Suppressor macrophage treated with lipopolysaccharide for 4 hours (primary cell): ENCODE data around the gene NAGPA.
"Not testable (repeated sequence)": the region's sequence is repeated elsewhere in the genome, so short reads cannot be mapped to it uniquely, and the experiment has no call there.

Experiments used
- DNase-seq: peaks from one replicate; pipeline ENCODE4 v3.0.0-alpha.2; 2020

NAGPA gene

DNA sequence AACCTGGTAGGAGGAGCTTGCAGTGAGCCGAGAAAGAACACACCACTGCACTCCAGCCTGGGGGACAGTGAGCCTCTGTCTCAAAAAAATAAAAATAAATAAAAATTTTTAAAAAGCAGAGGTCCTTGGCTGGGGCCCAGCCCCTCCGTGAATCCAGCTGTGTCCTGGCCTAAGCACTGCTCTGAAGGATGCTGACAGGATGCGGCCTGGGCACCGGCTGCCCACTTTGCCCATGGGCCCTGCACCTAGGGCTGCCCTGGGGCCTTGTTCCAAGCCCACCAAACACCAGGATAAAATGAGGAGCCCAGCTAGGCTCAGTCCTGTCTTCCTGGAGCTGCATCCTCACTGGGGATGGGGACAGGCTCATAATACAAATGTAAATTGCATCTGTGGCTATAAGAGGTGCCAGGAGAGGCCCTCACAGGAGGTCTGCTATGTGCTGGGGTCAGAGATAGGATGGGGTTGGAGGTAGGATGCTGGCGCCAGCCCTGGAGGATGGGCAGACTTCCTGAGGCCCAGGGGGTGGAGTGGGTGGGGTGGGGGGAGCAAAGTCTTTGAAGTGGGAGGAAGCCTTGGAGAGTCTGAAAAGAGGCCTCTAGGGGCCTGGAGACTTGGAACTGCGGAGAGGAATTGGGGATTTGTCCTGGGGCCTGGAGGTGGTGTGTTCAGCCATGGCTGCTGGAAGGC lies 25.8 kb upstream of the NAGPA start:
- DNase-seq: no peak

DNA sequence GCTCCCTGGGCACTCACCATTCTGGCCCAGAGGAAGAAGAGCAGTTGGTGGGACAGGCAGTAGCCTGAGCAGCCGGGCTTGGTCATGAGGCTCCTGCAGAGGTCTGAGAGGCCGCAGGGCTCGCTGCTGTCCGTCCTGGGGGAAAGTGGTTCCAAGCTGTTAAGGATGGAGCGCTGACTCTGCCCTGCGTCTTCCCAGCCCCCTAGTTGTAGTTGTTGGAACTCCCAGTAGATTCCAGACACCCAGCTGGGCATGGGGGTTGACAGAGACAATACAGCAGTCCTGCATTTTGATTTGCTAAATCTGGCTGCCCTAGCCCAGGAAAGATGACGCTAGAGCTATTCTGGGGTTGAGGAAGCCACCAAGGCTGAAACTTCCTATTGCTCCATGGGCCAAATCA lies 24.7 kb upstream of the NAGPA start:
- peak; percentile 18 for DNase-seq

DNA sequence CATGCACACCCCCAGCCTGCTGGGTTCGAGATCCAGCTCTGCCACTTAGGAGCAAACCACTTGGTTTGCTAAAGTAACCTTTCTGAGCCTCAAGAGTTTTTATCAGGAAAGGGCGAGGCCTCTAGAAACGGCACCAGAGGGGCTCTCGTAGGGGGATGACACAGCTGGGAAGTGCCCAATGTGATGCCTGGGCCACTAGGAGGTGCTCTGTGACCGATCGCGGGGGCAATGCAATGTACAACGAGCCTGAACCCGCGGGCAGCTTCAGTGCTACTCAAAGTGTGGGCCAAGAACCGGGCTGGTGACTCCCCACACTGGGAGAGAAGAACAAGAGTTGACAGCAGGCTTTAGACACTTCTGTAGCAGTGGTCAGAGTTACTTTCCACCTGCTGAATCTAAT lies 22.6 kb upstream of the NAGPA start:
- peak; percentile 66 for DNase-seq

- DNase-seq: no peak
Measured at GRCh38 chr16:5054876-5055865, 21.4 kb upstream of the NAGPA start.

- no peak for DNase-seq
Measured at GRCh38 chr16:5046914-5047313, 13.2 kb upstream of the NAGPA start.

DNA sequence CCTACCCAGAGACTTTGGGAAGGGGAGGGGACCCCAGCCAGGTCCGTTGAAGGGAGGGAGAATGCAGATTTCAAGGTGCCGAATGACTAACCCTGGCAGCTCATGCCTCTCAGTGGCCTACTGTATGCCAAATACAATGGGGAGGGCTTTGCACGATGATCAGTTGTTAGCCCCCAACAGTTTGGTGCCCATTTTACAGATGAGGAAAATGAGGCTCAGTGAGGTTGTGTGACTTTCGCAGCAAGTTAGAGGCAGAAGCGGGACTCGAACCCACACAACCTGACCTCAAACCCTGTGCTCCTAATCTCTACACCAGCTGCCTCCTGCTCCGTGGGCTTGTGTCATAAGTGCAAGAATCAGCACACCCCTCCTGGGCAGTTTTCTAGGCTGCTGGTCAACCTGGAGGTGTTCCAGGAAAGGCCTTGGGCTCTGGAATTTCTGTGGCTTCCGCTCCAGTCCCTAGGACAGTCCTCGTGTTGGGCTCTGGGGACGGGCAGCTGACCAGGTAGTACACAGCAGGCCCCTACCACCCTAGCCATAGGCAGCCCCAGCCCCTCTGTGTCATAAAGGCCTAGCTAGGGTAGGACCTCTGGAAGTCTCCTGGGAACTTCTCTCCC lies 11.9 kb upstream of the NAGPA start:
- DNase-seq: no peak

DNA sequence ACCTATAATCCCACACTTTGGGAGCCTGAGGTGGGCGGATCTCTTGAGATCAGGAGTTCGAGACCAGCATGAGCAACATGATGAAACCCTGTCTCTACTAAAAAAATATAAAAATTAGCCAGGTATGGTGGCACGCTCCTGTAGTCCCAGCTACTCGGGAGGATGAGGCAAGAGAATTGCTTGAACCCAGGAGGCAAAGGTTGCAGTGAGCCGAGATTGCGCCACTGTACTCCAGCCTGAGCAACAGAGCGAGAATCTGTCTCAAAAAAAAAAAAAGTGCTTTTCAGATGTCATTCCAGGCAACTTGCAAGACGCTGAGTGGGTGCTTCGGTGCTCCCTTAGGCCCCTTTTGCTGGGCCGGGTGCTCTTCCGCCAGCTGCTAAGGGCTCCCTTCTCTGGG lies 10.8 kb upstream of the NAGPA start:
- not testable (repeated sequence) for DNase-seq

GRCh38 chr16:5044011-5044540 lies 10.3 kb upstream of the NAGPA start:
- no peak for DNase-seq

- DNase-seq: no peak
Measured at GRCh38 chr16:5042574-5043171, 8.9 kb upstream of the NAGPA start.

DNA sequence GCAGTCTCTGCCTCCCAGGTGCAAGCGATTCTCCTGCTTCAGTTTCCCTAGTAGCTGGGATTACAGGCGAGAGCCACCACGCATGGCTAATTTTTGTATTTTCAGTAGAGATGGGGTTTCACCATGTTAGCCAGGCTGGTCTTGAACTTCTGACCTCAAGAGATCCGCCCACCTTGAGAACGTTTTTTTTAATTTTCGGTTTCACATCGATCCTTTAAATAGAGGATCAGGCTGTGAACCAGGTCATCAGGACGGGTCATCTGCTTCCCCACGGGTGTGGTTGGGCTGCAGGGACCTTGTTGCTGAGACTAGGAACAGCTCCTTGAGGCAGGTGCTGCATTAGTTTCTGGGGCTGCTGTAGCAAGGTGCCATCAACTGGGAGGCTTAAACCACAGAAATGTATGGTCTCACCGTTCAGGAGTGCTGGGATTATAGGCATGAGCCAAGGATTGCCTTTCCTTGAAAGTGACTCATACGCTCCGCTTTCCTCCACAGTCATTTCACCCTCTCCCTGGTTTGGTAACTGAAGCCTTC lies 7.9 kb upstream of the NAGPA start:
- DNase-seq: no peak

DNA sequence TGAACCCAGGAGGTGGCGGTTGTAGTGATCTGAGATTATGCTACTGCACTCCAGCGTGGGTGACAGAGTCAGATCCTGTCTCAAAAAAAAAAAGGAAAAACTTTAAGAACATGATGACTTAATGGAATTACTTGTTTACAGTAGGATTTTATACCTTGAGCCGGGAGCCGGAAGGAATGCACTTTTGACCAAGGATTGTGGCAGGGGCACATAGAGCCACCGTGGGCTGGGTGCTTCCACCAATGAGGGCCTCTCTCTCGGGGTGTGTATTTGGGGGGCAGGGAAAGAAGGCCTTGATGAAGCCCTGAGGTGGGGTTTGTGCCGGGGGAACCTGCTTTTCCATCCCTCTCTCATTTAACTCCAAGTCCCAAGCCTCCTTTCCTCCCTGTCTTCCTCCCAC lies 6.7 kb upstream of the NAGPA start:
- no peak for DNase-seq

- DNase-seq: no peak
Measured at GRCh38 chr16:5036228-5037156, 2.8 kb upstream of the NAGPA start.

DNA sequence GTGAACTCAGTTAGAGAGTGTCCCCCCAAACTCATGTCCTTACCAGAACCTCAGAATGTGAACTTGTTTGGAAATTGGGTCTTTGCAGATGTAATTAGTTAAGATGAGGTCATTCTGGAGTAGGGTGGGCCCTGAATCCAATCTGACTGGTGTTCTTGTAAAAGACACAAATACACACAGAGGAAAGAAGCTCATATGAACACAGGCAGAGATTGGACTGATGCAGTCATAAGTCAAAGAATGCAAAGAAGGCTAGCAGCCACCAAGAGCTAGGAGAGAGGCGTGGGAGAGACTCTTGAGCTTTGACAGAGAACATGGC lies 2.1 kb upstream of the NAGPA start:
- DNase-seq: no peak

DNA sequence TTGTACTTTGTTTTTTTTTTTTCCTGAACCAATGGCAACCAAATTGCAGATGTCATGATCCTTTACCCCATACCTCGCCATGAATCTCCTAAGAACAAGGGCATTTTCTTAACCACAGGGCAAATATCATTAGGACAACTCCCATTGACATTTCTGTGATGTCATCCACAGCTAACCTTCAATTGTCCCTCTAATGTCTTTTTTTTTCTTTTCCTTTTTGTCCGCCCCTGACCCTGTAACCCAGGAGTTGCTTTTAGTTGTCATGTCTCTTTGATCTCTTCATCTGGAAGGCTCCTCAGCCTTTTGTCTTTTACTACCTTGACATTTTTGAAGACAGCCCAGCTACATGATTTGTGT lies 410 bp upstream of the NAGPA start:
- no peak for DNase-seq

GRCh38 chr16:5032748-5033167 lies 977 bp downstream of the NAGPA start:
- peak; percentile 15 for DNase-seq

- DNase-seq: no peak
Measured at GRCh38 chr16:5031601-5032000, 2.1 kb downstream of the NAGPA start.

DNA sequence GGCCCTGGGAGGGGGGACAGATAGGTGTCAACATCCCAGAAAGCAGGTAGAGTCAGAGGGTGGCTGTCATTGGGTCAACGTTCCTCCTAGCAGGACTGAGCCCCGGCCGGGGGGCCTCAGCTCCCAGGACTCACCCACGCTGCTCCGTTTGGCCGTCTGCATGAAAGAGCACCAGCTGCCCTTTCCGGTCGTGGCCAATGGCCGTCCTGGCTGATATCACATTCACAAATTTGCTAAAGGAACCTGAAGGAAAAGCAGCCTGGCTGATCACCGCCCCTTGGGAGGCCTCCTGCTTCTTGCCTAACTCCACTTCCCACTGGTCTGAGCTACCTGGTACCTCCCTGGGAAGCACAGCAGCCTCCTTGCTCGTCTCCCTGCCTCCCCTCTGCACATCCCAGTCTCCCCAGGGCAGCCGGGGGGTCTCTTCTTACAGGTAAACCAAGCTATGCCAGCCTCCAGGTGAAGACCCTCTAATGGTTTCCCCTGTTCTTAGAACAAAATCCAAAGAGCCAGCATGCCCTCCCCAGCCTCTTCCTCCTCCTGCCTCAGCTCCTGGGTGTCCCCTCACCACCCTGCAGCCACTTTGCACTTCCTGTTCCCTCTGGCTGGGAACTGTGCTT lies 3.4 kb downstream of the NAGPA start:
- DNase-seq: no peak

- no peak for DNase-seq
Measured at GRCh38 chr16:5028950-5029475, 4.7 kb downstream of the NAGPA start.

DNA sequence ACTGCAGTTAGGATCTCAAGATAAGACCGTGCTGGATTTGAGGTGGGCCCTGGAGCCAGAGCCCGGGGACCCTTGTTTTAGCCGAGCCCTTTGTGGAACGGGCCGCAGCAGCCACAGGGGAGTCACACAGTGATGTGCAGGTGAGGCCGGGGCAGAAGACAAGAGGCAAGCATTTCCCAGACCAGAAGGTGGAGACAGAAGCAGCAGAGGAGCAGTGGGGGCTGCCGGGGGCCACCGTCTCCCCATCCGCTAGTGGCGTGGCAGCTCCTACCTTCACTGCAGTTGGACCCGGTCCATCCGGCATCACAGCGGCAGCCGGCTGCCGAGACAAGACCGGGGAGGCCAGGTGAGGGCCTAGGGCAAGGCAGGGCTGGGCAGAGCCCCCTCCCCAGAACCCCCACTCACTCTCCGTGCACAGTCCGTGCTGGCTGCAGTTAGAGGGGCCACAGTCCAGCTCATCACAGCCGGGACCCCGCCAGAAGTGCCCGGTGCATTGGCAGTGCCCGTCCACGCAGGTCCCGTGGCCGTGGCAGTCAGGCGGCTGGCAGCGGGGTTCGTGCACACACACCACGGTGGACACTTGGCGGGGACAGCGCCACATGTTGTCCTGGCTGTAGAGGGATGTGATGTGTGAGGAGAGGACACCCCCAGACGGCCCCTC lies 6.0 kb downstream of the NAGPA start:
- no peak for DNase-seq

GRCh38 chr16:5027086-5027485 lies 6.6 kb downstream of the NAGPA start:
- DNase-seq: no peak

DNA sequence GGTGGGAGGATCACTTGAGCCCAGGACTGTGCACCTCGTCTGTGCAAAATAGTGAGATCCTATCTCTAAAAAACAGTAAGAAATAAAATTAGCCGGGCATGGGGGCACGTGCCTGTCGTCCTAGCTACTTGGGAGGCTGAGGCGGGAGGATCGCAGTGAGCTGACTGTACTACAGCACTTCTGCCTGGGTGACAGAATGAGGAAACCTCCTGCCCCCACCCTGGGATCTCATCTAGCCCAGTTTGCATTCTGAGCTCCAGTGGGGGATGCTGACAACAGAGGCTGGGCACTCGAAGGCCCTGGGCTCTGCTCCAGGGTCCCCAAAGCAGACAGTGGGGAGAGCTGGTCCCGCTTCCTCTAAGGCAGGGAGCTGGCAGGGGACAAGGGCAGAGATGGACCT lies 7.1 kb downstream of the NAGPA start:
- no peak for DNase-seq
